Measurements from ENCODE around the gene CCDC170. TPM values are rescaled to one million over a fixed set of nuclear protein-coding genes. Genes with fewer than 3 reads are reported as not detected.

CCDC170 gene
- total and polyA plus RNA-seq, 9 of the 15 experiments (the other 6 are each of a cell fraction or from before 2014, with no cell fraction given), result 0.01 to 0.18 (median 0.05) TPM; not detected in 6

DNA sequence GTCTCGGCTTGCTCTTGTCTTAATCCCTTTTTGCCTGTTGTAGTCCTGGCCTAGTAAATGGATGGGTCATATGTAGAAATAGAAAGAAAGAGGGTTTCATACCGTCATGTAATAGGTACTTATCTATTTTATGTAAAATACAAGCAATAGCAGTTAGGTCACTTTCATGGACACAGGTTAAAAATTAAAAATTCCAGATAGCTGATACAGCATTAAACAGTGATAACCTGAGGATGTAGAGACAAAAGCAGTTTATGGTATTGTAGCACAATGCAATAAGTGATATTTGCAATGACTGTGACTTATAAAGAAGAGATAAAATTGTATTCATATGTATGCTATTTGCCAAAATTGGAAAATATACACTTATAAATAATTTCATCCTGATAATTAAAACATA is 96.9 kb downstream of the CCDC170 start:
- FAIRE-seq, result no peak
- ATAC-seq, result no peak
- no peak for DNase-seq (ENCODE audit: extremely low read depth in 1 of 4, low spot score in 3 of 4)
- WGBS (ENCODE audit: insufficient coverage, low coverage, missing lambda C conversion rate), result 0% methylated on average over 2 of the region's 2 CpGs
- TF ChIP-seq C11orf30 (IDR thresholded peaks at IDR 0.05; ENCODE audit: low read depth), result 0 out of 2 replicates have a peak, but pooled peaks have one; percentile 19
- no peak for TF ChIP-seq RFX5 (IDR thresholded peaks at IDR 0.05; ENCODE audit: low read depth, low read length)
- peak; percentile 63 for TF ChIP-seq ZNF316 (IDR thresholded peaks at IDR 0.05)
- BruUV-seq (replicated peaks), result no TSS peak
- no peaks in the 10 kb centered on the region for H4K20me1 ChIP-seq (replicated peaks; ENCODE audit: control insufficient read depth, insufficient read depth, low read length)
- no peaks in the 10 kb centered on the region; the same call in 1 of the 2 replicates for H3K9me3 ChIP-seq (replicated peaks; ENCODE audit: control insufficient read depth, insufficient read depth, low read depth, low read length)
- POLR2A ChIA-PET, result no interaction called here
- H3K9me1 ChIP-seq (ENCODE audit: control insufficient read depth, insufficient read depth, low read length), result no peaks in the 10 kb centered on the region
- no peak overlapping the region for H2AFZ ChIP-seq (ENCODE audit: low read depth, low read length)
- in situ Hi-C loops (cut with MboI), result no loop called here
- no peaks in the 10 kb centered on the region for H3K36me3 ChIP-seq (ENCODE audit: control insufficient read depth, insufficient read depth, low read length)
- no peaks in the 10 kb centered on the region for H3K4me1 ChIP-seq (replicated peaks in 1 of 2; ENCODE audit: control insufficient read depth in 2 of 2, insufficient read depth in 2 of 2, low read length in 2 of 2)
- H3K4me3 ChIP-seq, result no peak overlapping the region
- intact Hi-C loops (cut with micrococcal nuclease), result no loop called here
- H3K27ac ChIP-seq (ENCODE audit: extremely low read depth, low read depth, low read length), result no peak overlapping the region
- H3K9ac ChIP-seq (ENCODE audit: insufficient read depth in 1 of 2, low read depth in 2 of 2, low read length in 2 of 2), result no peak overlapping the region
- no peaks in the 10 kb centered on the region for H3K79me2 ChIP-seq (ENCODE audit: control insufficient read depth, insufficient read depth, low read length)
- CTCF ChIA-PET (ENCODE audit: low intra/inter-chr PET ratio), result no interaction called here
- peaks cover 0 to 8% of the 10 kb centered on the region in 2 experiments; a peak in 1 of 5 replicates for H3K27me3 ChIP-seq (ENCODE audit: control insufficient read depth in 2 of 2, insufficient read depth in 2 of 2, low read length in 2 of 2)
- no peak overlapping the region for H3K4me2 ChIP-seq (ENCODE audit: insufficient read depth, low read length)

DNA sequence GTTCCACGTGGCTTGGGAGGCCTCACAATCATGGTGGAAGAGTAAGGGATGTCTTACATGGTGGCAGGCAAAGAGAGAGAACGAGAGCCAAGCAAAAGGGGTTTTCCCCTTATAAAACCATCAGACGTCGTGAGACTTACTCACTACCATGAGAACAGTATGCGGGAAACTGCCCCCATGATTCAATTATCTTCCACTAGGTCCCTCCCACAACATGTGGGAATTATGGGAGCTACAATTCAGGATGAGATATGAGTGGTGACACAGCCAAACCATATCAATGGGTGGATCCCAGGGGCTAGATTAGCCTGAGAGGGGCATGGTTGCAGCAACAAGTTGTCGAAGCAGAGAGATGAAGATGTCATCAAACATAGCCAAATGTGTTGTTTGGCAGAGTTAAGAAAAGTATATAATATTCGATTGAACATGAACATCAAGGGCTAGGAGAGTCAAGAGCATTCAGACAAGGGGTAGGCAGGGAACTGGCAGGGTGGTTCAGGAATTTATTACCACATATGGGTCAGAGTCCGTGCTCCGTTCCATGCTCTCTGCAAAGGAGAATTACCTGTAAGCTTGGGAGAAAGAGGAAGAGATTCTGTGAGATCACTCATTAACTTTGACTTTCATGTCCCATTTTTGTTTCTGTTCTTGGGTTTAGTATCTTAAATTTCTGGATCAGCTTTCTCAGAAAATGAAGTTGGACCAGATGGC is 98.8 kb downstream of the CCDC170 start:
- no peaks in the 10 kb centered on the region for H3K9me1 ChIP-seq (ENCODE audit: control insufficient read depth, insufficient read depth, low read length)
- no peaks in the 10 kb centered on the region for H3K27me3 ChIP-seq (ENCODE audit: control insufficient read depth in 2 of 2, insufficient read depth in 2 of 2, low read length in 2 of 2)
- intact Hi-C loops (cut with micrococcal nuclease) (no loop called here), in situ Hi-C loops (cut with MboI) (no loop called here)
- WGBS (ENCODE audit: insufficient coverage, low coverage, missing lambda C conversion rate), result 1% methylated on average over 9 of the region's 9 CpGs
- no peaks in the 10 kb centered on the region for H3K79me2 ChIP-seq (ENCODE audit: control insufficient read depth, insufficient read depth, low read length)
- no peak overlapping the region for H2AFZ ChIP-seq (ENCODE audit: low read depth, low read length)
- H4K20me1 ChIP-seq (replicated peaks; ENCODE audit: control insufficient read depth, insufficient read depth, low read length), result no peaks in the 10 kb centered on the region
- no peak overlapping the region for H3K27ac ChIP-seq (ENCODE audit: extremely low read depth, low read depth, low read length)
- ATAC-seq, result no peak
- H3K9me3 ChIP-seq (replicated peaks; ENCODE audit: control insufficient read depth, insufficient read depth, low read depth, low read length), result no peaks in the 10 kb centered on the region; the same call in 1 of the 2 replicates
- TF ChIP-seq, protein P1, sequence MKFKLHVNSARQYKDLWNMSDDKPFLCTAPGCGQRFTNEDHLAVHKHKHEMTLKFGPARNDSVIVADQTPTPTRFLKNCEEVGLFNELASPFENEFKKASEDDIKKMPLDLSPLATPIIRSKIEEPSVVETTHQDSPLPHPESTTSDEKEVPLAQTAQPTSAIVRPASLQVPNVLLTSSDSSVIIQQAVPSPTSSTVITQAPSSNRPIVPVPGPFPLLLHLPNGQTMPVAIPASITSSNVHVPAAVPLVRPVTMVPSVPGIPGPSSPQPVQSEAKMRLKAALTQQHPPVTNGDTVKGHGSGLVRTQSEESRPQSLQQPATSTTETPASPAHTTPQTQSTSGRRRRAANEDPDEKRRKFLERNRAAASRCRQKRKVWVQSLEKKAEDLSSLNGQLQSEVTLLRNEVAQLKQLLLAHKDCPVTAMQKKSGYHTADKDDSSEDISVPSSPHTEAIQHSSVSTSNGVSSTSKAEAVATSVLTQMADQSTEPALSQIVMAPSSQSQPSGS (CRISPR knock-in tag; IDR thresholded peaks at IDR 0.05), result no peak
- H3K4me2 ChIP-seq (ENCODE audit: insufficient read depth, low read length), result no peak overlapping the region
- BruUV-seq (replicated peaks), result no TSS peak
- FAIRE-seq, result no peak
- H3K36me3 ChIP-seq (ENCODE audit: control insufficient read depth, insufficient read depth, low read length), result no peaks in the 10 kb centered on the region
- ChIA-PET CTCF (ENCODE audit: low intra/inter-chr PET ratio) (no interaction called here), POLR2A (interaction anchor here (0.8 kb wide), 1 partner anchor 916 kb away, joined by 3 read pairs; no protein-coding TSS in a partner anchor)
- no peak for DNase-seq (ENCODE audit: extremely low read depth in 1 of 4, low spot score in 3 of 4)
- H3K4me3 ChIP-seq, result no peak overlapping the region
- no peak overlapping the region for H3K9ac ChIP-seq (ENCODE audit: insufficient read depth in 1 of 2, low read depth in 2 of 2, low read length in 2 of 2)
- no peaks in the 10 kb centered on the region for H3K4me1 ChIP-seq (replicated peaks in 1 of 2; ENCODE audit: control insufficient read depth in 2 of 2, insufficient read depth in 2 of 2, low read length in 2 of 2)
